Measurements from ENCODE around the gene SRPK3. TPM values are rescaled to one million over a fixed set of nuclear protein-coding genes. Genes with fewer than 3 reads are reported as not detected.

SRPK3 gene
- total RNA-seq, 1 experiment from 2014 or later: 1.6 TPM

GRCh38 chrX:153779891-153780677 is 757 bp upstream of the SRPK3 start:
- DNase-seq (ENCODE audit: low read depth, low spot score): no peak
- ChIA-PET POLR2A (no interaction called here), CTCF (no interaction called here)
- no peaks in the 10 kb centered on the region for H3K27me3 ChIP-seq (ENCODE audit: control insufficient read depth, insufficient read depth, low read length)
- no peak for ATAC-seq
- no peak overlapping the region for H3K4me3 ChIP-seq (ENCODE audit: low read depth in 2 of 2, low read length in 2 of 2)
- H3K27ac ChIP-seq (ENCODE audit: low read length): no peak overlapping the region
- in situ Hi-C loops (cut with HindIII; ENCODE audit: low pct_unique_long_range_greater_than_20kb, low sequenced_read_pairs): no loop called here
- H3K36me3 ChIP-seq (ENCODE audit: control insufficient read depth, insufficient read depth, low read length): no peaks in the 10 kb centered on the region
- H3K4me1 ChIP-seq (ENCODE audit: control insufficient read depth, insufficient read depth, low read length): peaks cover 16% of the 10 kb centered on the region
- TF ChIP-seq CTCF (IDR thresholded peaks at IDR 0.05): no peak
- TF ChIP-seq TCF7L2 (IDR thresholded peaks at IDR 0.05; ENCODE audit: low read depth, low read length): no peak
- TF ChIP-seq REST (IDR thresholded peaks at IDR 0.05; ENCODE audit: insufficient read depth in 1 of 2, low read depth in 2 of 2, low read length in 1 of 2): no peak
- TF ChIP-seq SIN3A (IDR thresholded peaks at IDR 0.05; ENCODE audit: borderline replicate concordance, insufficient read depth, low read depth, low read length): no peak
- TF ChIP-seq POLR2AphosphoS5 (IDR thresholded peaks at IDR 0.05; ENCODE audit: low read depth, low read length): no peak
- no peaks in the 10 kb centered on the region for H3K9me3 ChIP-seq (ENCODE audit: control insufficient read depth, insufficient read depth, low read depth, low read length)
- BruUV-seq (replicated peaks): no TSS peak
- intact Hi-C loops (cut with micrococcal nuclease; ENCODE audit: unreplicated experiment): no loop called here

DNA sequence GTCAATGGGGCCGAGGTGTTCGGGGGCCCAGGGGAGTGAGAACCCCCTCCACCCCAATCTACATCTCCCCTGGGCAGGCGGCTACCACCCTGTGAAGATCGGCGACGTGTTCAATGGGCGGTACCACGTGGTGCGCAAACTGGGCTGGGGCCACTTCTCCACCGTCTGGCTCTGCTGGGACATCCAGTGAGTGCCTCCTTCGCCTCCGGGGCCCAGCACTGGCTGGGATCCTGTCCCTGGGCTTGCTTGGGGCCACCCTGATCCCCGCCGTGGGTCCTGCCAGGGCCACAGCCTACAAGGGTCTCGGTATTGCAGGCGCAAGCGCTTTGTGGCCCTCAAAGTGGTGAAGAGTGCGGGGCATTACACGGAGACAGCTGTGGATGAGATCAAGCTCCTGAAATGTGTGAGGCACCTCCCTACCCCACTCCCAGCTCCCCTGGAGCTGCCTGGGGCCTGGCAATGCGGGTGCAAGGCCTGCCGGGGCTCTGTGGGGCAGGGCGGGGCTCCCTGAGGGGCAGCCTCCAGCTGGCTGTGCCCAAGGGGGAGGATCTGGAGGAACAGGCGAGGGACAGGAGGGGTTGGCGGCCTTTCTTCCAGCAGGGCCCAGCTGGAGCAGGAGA is 697 bp downstream of the SRPK3 start:
- ChIA-PET POLR2A (no interaction called here), CTCF (interaction anchor here (0.7 kb wide), 1 partner anchor 23 kb away, joined by 3 read pairs; no protein-coding TSS in a partner anchor)
- BruUV-seq (replicated peaks): no TSS peak

More for the DNA sequence above, 697 bp downstream of the SRPK3 start:
- H3K4me1 ChIP-seq (ENCODE audit: control insufficient read depth, insufficient read depth, low read length): peaks cover 16% of the 10 kb centered on the region
- H3K9me3 ChIP-seq (ENCODE audit: control insufficient read depth, insufficient read depth, low read depth, low read length): no peaks in the 10 kb centered on the region
- H3K27me3 ChIP-seq (ENCODE audit: control insufficient read depth, insufficient read depth, low read length): no peaks in the 10 kb centered on the region
- 0 out of 2 replicates have a peak overlapping the region, but pooled peaks have one; percentile 23 for H3K27ac ChIP-seq (ENCODE audit: low read length)
- TF ChIP-seq REST (IDR thresholded peaks at IDR 0.05; ENCODE audit: insufficient read depth in 1 of 2, low read depth in 2 of 2, low read length in 1 of 2): no peak
- no peaks in the 10 kb centered on the region for H3K36me3 ChIP-seq (ENCODE audit: control insufficient read depth, insufficient read depth, low read length)
- peak; percentile 19 for ATAC-seq
- DNase-seq (ENCODE audit: low read depth, low spot score): no peak
- H3K4me3 ChIP-seq (ENCODE audit: low read depth in 2 of 2, low read length in 2 of 2): no peak overlapping the region
- intact Hi-C loops (cut with micrococcal nuclease; ENCODE audit: unreplicated experiment): no loop called here
- in situ Hi-C loops (cut with HindIII; ENCODE audit: low pct_unique_long_range_greater_than_20kb, low sequenced_read_pairs): no loop called here

All from Panc1 (cell line).